Sigmoid colon (tissue), 7 donors: Measurements from ENCODE around the gene EME2. TPM values are rescaled to one million over a fixed set of nuclear protein-coding genes. Genes with fewer than 3 reads are reported as not detected.

Experiments used
- DNase-seq: peaks from one replicate; pipeline ENCODE4 v3.0.0-alpha.2; 2019
- H3K27ac ChIP-seq, 4 donors: fragments of 200-600 bp; sonication (generic); one replicate each; pipeline ENCODE4 v1.5.1; 2016 to 2019; ENCODE audit warnings: mild to moderate bottlenecking in 1 of 4
- H3K27me3 ChIP-seq, 3 donors: fragments of 200-600 bp; sonication (generic); one replicate each; pipeline ENCODE4 v1.5.1; 2019; ENCODE audit warnings: mild to moderate bottlenecking in 1 of 3
- H3K36me3 ChIP-seq, 4 donors: fragments of 200-600 bp; sonication (generic); one replicate each; pipeline ENCODE4 v1.5.1; 2016 to 2019
- H3K4me1 ChIP-seq, 4 donors: fragments of 200-600 bp; sonication (generic); one replicate each; pipeline ENCODE4 v1.5.1; 2017 to 2019
- H3K4me3 ChIP-seq, 4 donors: fragments of 200-600 bp; sonication (generic); one replicate each; pipeline ENCODE4 v1.5.1; 2017 to 2019; ENCODE audit warnings: mild to moderate bottlenecking in 2 of 4, moderate library complexity in 1 of 4
- H3K9me3 ChIP-seq, 4 donors: fragments of 200-600 bp in 3 of 4; sonication (generic) in 3 of 4; one replicate each; pipeline versions ENCODE4 v1.5.1 to v1.6.1; 2013 to 2019
- EP300 ChIP-seq, 4 donors: sonication (generic); formaldehyde crosslinking; IDR thresholded peaks; one replicate each; pipeline ENCODE4 v1.6.1; 2017; ENCODE audit warnings: antibody characterized with exemption in 4 of 4
- POLR2A ChIP-seq, 2 donors: fragments of 450-650 bp; IDR thresholded peaks; one replicate each; pipeline ENCODE4 v1.6.1; 2016; ENCODE audit warnings: antibody characterized with exemption in 2 of 2, mild to moderate bottlenecking in 2 of 2, moderate library complexity in 2 of 2
- POLR2AphosphoS5 ChIP-seq, 4 donors: sonication (generic); formaldehyde crosslinking; IDR thresholded peaks; one replicate each; pipeline ENCODE4 v1.6.1; 2017; ENCODE audit warnings: antibody characterized with exemption in 4 of 4
- WGBS, 2 donors: extraction: QIAGEN DNeasy Blood & Tissue Kit; methylation state at CpG; one replicate each; pipeline ENCODE4 v1.1.7; 2013; 5-methylcytosine and 5-hydroxymethylcytosine counted together
- intact Hi-C: fragments of 100-400 bp; cut with DNase I; formaldehyde crosslinking; loops from one replicate; pipeline ENCODE4 v1.15.1; 2023
- polyA plus RNA-seq, 3 donors: library from polyadenylated mRNA; stranded (reverse); fragments of 200-250 nt; gene quantifications; one replicate each; pipeline ENCODE4 v1.2.3, GENCODE V29; 2013
- total RNA-seq, 4 donors: library from RNA; depleted of rRNA; stranded (reverse); fragments of >200 nt; gene quantifications; one replicate each; pipeline ENCODE4 v1.1.0, GENCODE V29; 2016
- TF ChIP-seq, protein P1 (sequence below), 4 experiments: fragments of 450-650 bp in 3 of 4; fragments of 200-600 bp in 1 of 4; IDR thresholded peaks; one replicate each; pipeline ENCODE4 v1.5.1; 2016 to 2019; ENCODE audit warnings: antibody characterized with exemption in 4 of 4, mild to moderate bottlenecking in 3 of 4, moderate library complexity in 2 of 4
- donor health status: healthy with polysubstance abuse.
- donor health status: Bipolar disorder and iron deficiency.
- donor health status: healthy.

Gene EME2
- total and polyA plus RNA-seq, 7 donors = 1.8 to 17.1 (median 5.2) TPM

DNA sequence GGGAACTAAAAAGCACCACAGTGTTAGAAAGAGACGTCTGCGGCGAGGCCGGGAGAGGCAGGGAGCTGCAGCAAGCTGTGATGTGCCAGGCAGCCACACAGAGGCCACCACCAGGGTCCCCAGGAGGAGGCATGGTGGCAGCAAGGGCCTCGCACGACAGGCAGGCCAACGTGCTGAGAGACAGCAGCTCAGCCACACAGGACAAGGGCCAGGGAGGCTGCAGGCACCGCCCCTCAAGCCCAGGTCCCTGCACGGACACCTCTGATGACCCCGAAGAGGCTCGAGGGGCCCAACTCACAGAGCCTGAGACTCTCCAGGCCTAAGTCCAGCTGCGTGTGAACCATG, 48.3 kb downstream of the EME2 start:
- Histone ChIP-seq H3K36me3 (peaks cover 35 to 72% (median 49%) of the 10 kb centered on the region in 4 donors), H3K27ac (no peak overlapping the region), H3K4me3 (no peak overlapping the region), H3K27me3 (no peaks in the 10 kb centered on the region), H3K4me1 (peaks cover 0 to 24% (median 22%) of the 10 kb centered on the region in 4 donors), H3K9me3 (no peaks in the 10 kb centered on the region)
- TF ChIP-seq EP300 (IDR thresholded peaks at IDR 0.05) (no peak), POLR2A (IDR thresholded peaks at IDR 0.05) (no peak), POLR2AphosphoS5 (IDR thresholded peaks at IDR 0.05) (no peak)
- TF ChIP-seq, protein P1, sequence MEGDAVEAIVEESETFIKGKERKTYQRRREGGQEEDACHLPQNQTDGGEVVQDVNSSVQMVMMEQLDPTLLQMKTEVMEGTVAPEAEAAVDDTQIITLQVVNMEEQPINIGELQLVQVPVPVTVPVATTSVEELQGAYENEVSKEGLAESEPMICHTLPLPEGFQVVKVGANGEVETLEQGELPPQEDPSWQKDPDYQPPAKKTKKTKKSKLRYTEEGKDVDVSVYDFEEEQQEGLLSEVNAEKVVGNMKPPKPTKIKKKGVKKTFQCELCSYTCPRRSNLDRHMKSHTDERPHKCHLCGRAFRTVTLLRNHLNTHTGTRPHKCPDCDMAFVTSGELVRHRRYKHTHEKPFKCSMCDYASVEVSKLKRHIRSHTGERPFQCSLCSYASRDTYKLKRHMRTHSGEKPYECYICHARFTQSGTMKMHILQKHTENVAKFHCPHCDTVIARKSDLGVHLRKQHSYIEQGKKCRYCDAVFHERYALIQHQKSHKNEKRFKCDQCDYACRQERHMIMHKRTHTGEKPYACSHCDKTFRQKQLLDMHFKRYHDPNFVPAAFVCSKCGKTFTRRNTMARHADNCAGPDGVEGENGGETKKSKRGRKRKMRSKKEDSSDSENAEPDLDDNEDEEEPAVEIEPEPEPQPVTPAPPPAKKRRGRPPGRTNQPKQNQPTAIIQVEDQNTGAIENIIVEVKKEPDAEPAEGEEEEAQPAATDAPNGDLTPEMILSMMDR (IDR thresholded peaks at IDR 0.05) = no peak
- 93 to 94% methylated on average over 12 of the region's 12 CpGs for WGBS, 2 donors
- no peak for DNase-seq
- intact Hi-C loops = no loop called here

DNA sequence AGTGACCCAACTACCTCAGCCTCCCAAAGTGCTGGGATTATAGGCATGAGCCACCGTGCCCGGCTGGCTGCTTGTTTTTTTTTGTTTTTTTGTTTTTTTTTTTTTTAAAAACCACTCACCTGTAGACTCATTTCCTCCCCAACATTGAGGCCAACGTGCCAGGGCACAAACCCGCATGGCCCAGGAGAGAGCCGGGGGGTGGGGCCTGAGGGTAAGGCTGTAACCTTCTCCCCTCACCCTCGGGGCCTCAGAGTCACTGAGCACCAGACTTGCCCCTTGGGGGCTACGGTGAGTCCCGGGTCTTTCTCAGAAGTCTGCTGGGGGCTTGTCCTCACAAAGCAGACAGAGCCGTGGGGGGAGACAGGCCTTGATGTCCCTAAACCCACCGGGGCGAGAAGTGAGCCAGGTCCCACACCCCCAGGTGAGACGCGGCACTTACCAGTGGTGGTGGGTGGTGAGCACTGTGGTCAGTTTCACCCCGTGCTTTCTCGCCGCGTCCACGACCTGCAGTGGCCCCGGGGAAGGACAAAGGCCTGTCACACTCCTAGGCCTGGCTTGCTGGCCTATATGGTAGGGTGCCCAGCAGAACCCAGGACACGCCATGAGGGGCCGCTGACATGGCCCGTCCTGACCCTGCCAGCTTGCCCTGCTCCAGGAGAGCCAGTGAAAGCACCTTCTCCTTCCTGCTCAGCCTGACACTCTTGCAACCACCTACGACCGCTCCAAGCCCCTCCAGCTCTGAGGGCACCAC, 49.4 kb downstream of the EME2 start:
- H3K36me3 ChIP-seq = peaks cover 26 to 60% (median 41%) of the 10 kb centered on the region in 4 donors
- intact Hi-C loops = no loop called here
- H3K27ac ChIP-seq = no peak overlapping the region
- no peaks in the 10 kb centered on the region for H3K9me3 ChIP-seq
- WGBS, 2 donors = 93 to 94% methylated on average over 24 of the region's 24 CpGs
- peaks cover 0 to 24% (median 24%) of the 10 kb centered on the region in 4 donors for H3K4me1 ChIP-seq
- no peak overlapping the region for H3K4me3 ChIP-seq
- H3K27me3 ChIP-seq = no peaks in the 10 kb centered on the region
- TF ChIP-seq POLR2AphosphoS5 (IDR thresholded peaks at IDR 0.05) (no peak), POLR2A (IDR thresholded peaks at IDR 0.05) (no peak), EP300 (IDR thresholded peaks at IDR 0.05) (no peak)
- TF ChIP-seq, protein P1 (IDR thresholded peaks at IDR 0.05) = no peak
- no peak for DNase-seq

DNA sequence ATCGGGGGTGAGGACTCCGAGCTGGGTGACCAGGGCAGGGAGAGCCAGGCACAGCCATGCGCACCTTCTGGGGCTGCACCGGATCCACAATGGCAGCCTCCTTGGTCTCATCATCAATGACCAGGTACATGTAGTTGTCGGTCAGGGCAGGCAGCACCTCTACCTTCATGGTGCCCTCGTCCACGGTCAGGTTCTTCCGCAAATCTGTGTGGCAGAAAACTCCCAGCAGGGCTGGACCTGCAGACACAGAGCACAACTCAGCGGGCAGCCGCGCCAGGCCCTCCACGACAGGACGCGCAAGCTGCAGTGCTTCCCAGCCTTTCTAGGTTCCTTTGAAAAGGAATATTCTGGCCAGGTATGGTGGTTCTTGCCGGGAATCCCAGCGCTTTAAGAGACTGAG, 50.2 kb downstream of the EME2 start:
- 95 to 96% methylated on average over 16 of the region's 16 CpGs for WGBS, 2 donors
- Histone ChIP-seq H3K9me3 (no peaks in the 10 kb centered on the region), H3K4me1 (peaks cover 0 to 32% (median 29%) of the 10 kb centered on the region in 4 donors), H3K4me3 (no peak overlapping the region), H3K27ac (no peak overlapping the region), H3K27me3 (no peaks in the 10 kb centered on the region), H3K36me3 (peaks cover 22 to 53% (median 39%) of the 10 kb centered on the region in 4 donors)
- intact Hi-C loops = no loop called here
- TF ChIP-seq EP300 (IDR thresholded peaks at IDR 0.05) = no peak
- TF ChIP-seq, protein P1 (IDR thresholded peaks at IDR 0.05) = no peak
- TF ChIP-seq POLR2A (IDR thresholded peaks at IDR 0.05) = no peak
- no peak for TF ChIP-seq POLR2AphosphoS5 (IDR thresholded peaks at IDR 0.05)
- DNase-seq = no peak

DNA sequence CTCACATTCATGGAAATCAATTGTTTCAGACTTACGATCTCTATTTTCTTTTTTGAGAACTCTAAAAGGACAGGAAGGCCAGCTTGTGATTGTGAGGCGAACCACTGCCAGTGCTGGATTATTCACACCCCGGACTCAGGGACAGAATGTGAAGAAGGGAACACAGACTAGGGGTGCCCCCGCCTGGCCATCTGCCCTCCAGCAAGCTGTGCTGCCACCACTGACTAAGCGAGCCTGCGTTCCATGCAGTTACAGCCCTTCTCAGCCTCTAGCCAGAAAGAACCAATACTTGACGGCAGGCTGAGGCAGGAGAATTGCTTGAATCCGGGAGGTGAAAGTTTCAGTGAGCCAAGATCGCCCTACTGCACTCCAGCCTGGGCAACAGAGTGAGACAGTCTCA, 51.2 kb downstream of the EME2 start:
- Histone ChIP-seq H3K4me1 (peaks cover 0 to 42% (median 39%) of the 10 kb centered on the region in 4 donors), H3K27me3 (no peaks in the 10 kb centered on the region), H3K9me3 (no peaks in the 10 kb centered on the region), H3K27ac (no peak overlapping the region), H3K4me3 (no peak overlapping the region), H3K36me3 (peaks cover 22 to 42% (median 31%) of the 10 kb centered on the region in 4 donors)
- no peak for DNase-seq
- intact Hi-C loops = no loop called here
- 62 to 75% methylated on average over 9 of the region's 9 CpGs for WGBS, 2 donors
- TF ChIP-seq POLR2A (IDR thresholded peaks at IDR 0.05) (no peak), EP300 (IDR thresholded peaks at IDR 0.05) (no peak), POLR2AphosphoS5 (IDR thresholded peaks at IDR 0.05) (no peak)
- TF ChIP-seq, protein P1 (IDR thresholded peaks at IDR 0.05) = no peak
